HFFc6 (cell line): ENCODE measurements around the gene PIK3R3. TPM values are rescaled to one million over a fixed set of nuclear protein-coding genes. Genes with fewer than 3 reads are reported as not detected.

Source experiments
- DNase-seq: peaks from one replicate; pipeline ENCODE4 v3.0.0-alpha.2; 2018
- H3K27ac Mint-ChIP-seq: 2 replicates; pipeline ENCODE4 v1.8.0; 2020; ENCODE audit warnings: mild to moderate bottlenecking, mixed read lengths
- H3K27me3 Mint-ChIP-seq: 2 replicates; pipeline ENCODE4 v1.8.0; 2021; ENCODE audit warnings: mild to moderate bottlenecking, moderate library complexity, mixed read lengths; ENCODE audit not compliant: insufficient read depth
- H3K36me3 Mint-ChIP-seq: 2 replicates; pipeline ENCODE4 v1.8.0; 2021; ENCODE audit warnings: low read depth, mixed read lengths
- H3K4me1 Mint-ChIP-seq: 2 replicates; pipeline ENCODE4 v1.8.0; 2020; ENCODE audit warnings: low read depth, mixed read lengths
- H3K4me3 Mint-ChIP-seq: 2 replicates; pipeline ENCODE4 v1.8.0; 2020; ENCODE audit warnings: mild to moderate bottlenecking, moderate library complexity, mixed read lengths
- H3K9me3 Mint-ChIP-seq: 2 replicates; pipeline ENCODE4 v1.8.0; 2020; ENCODE audit warnings: mild to moderate bottlenecking, mixed read lengths
- CTCF ChIP-seq: fragments of 200-600 bp; sonication (generic); IDR thresholded peaks from 2 replicates; pipeline ENCODE4 v1.5.0; 2021; ENCODE audit warnings: antibody characterized with exemption, mild to moderate bottlenecking
- long read RNA-seq: library from polyadenylated mRNA; unstranded; transcript quantifications from one replicate; pipeline ENCODE4 v2.0.0, GENCODE V29; 2019
- total RNA-seq, 6 experiments: library from RNA; stranded (reverse); fragmentation: NEBNext Ultra II Directional; extraction: Animal tissue kit (Norgen Biotek cat#: 25700); gene quantifications; 2 replicates in 1 of 6; 3 replicates in 5 of 6; pipeline ENCODE4 v1.2.3, GENCODE V29; 2021

Gene PIK3R3
- 1 to 10 TPM; 5.4 to 8.9 (median 6.0) TPM for total RNA-seq
- long read RNA-seq, full-length matches to known transcripts: 1 of 5 reads
- long read RNA-seq, partial matches to known transcripts: 3 of 5 reads
- long read RNA-seq, other reads (novel, unspliced or antisense): 1 of 5 reads

- H3K27ac Mint-ChIP-seq: peak within 1 kb of the TSS; percentile 100
- H3K4me1 Mint-ChIP-seq: peaks cover 66% of the 10 kb centered on the region
- no peaks in the 10 kb centered on the region for H3K9me3 Mint-ChIP-seq
- peak within 1 kb of the TSS; percentile 96 for H3K4me3 Mint-ChIP-seq
- peaks cover 8% of the 10 kb centered on the region for H3K27me3 Mint-ChIP-seq
- no peak; the same call in 1 of the 2 replicates for TF ChIP-seq CTCF
- H3K36me3 Mint-ChIP-seq: 0 out of 2 replicates have a peak, but pooled peaks cover 5% of the 10 kb centered on the region
- DNase-seq: peak; percentile 99
Observed at GRCh38 chr1:46132529-46133180, at the start of gene PIK3R3. PIK3R3 (minus strand) TSS chr1:46132629; CDS start chr1:46131952, 677 bp downstream.

- peak; percentile 37 for DNase-seq
- no peaks in the 10 kb centered on the region for H3K27me3 Mint-ChIP-seq
Observed at GRCh38 chr1:46181343-46182260, 49.2 kb upstream of the PIK3R3 start.

GRCh38 chr1:46180082-46180616 lies 47.7 kb upstream of the PIK3R3 start:
- Mint-ChIP-seq H3K27me3 (no peaks in the 10 kb centered on the region), H3K9me3 (no peaks in the 10 kb centered on the region), H3K27ac (no peak overlapping the region), H3K4me1 (peaks cover 7% of the 10 kb centered on the region; the same call in 1 of the 2 replicates), H3K36me3 (no peaks in the 10 kb centered on the region), H3K4me3 (no peak overlapping the region)
- no peak for TF ChIP-seq CTCF
- no peak for DNase-seq

More at GRCh38 chr1:46181343-46182260, 49.2 kb upstream of the PIK3R3 start:
- Mint-ChIP-seq H3K36me3 (no peaks in the 10 kb centered on the region), H3K9me3 (no peaks in the 10 kb centered on the region), H3K27ac (peak overlapping the region; percentile 88), H3K4me3 (peak overlapping the region; percentile 61), H3K4me1 (peaks cover 7% of the 10 kb centered on the region; the same call in 1 of the 2 replicates)
- TF ChIP-seq CTCF: no peak

- H3K9me3 Mint-ChIP-seq: no peaks in the 10 kb centered on the region
- H3K4me3 Mint-ChIP-seq: no peak overlapping the region
- H3K27me3 Mint-ChIP-seq: no peaks in the 10 kb centered on the region
Observed at GRCh38 chr1:46179138-46180081, 47.0 kb upstream of the PIK3R3 start.

More at GRCh38 chr1:46179138-46180081, 47.0 kb upstream of the PIK3R3 start:
- H3K36me3 Mint-ChIP-seq: no peaks in the 10 kb centered on the region
- DNase-seq: peak; percentile 78
- no peak overlapping the region for H3K27ac Mint-ChIP-seq
- peaks cover 7% of the 10 kb centered on the region; the same call in 1 of the 2 replicates for H3K4me1 Mint-ChIP-seq
- peak; percentile 91 for TF ChIP-seq CTCF
